Activated CD8-positive, alpha-beta T cell treated with anti-CD3 and anti-CD28 coated beads, Interleukin-2, amount 10 ng/mL, durations not matched to agents 7 days and 5 days (primary cell): ENCODE measurements around the gene SLC16A10. TPM values are rescaled to one million over a fixed set of nuclear protein-coding genes. Genes with fewer than 3 reads are reported as not detected.

ENCODE experiments used
- ATAC-seq: fragments of 150-1000 bp; cut with Tn5 transposase; one replicate; pipeline ENCODE4 v1.10.0; 2021; ENCODE audit warnings: moderate library complexity
- CTCF ChIA-PET: fragments of 350-600 bp; sonication (Branson Sonifier 250); formaldehyde crosslinking; loops from one replicate; lab custom pipeline; 2021; ENCODE audit warnings: antibody characterized with exemption; lab: Charles Lee
- POLR2A ChIA-PET: fragments of 350-600 bp; sonication (Branson Sonifier 250); formaldehyde crosslinking; loops from one replicate; lab custom pipeline; 2021; ENCODE audit warnings: antibody characterized with exemption; lab: Charles Lee
- DNase-seq: peaks from one replicate; pipeline ENCODE4 v3.0.0-alpha.2; 2020
- H3K27ac Mint-ChIP-seq: one replicate; pipeline ENCODE4 v1.8.0; 2021; ENCODE audit warnings: mild to moderate bottlenecking, mixed read lengths
- H3K27me3 Mint-ChIP-seq: one replicate; pipeline ENCODE4 v1.8.0; 2021; ENCODE audit warnings: low read depth, mixed read lengths
- H3K36me3 Mint-ChIP-seq: one replicate; pipeline ENCODE4 v1.8.0; 2021; ENCODE audit warnings: low read depth, mixed read lengths
- H3K4me1 Mint-ChIP-seq: one replicate; pipeline ENCODE4 v1.8.0; 2021; ENCODE audit warnings: low read depth, mixed read lengths
- H3K4me3 Mint-ChIP-seq: one replicate; pipeline ENCODE4 v1.8.0; 2021; ENCODE audit warnings: mild to moderate bottlenecking, mixed read lengths
- H3K9me3 Mint-ChIP-seq: one replicate; pipeline ENCODE4 v1.8.0; 2022; ENCODE audit warnings: mixed read lengths; ENCODE audit not compliant: insufficient read depth
- total RNA-seq, 2 experiments: library from RNA; stranded (reverse); gene quantifications; one replicate each; pipeline ENCODE4 v1.2.3, GENCODE V29; 2021

The SLC16A10 gene
- total RNA-seq, 2 experiments from 2014 or later, result 6.3 to 6.4 TPM

DNA sequence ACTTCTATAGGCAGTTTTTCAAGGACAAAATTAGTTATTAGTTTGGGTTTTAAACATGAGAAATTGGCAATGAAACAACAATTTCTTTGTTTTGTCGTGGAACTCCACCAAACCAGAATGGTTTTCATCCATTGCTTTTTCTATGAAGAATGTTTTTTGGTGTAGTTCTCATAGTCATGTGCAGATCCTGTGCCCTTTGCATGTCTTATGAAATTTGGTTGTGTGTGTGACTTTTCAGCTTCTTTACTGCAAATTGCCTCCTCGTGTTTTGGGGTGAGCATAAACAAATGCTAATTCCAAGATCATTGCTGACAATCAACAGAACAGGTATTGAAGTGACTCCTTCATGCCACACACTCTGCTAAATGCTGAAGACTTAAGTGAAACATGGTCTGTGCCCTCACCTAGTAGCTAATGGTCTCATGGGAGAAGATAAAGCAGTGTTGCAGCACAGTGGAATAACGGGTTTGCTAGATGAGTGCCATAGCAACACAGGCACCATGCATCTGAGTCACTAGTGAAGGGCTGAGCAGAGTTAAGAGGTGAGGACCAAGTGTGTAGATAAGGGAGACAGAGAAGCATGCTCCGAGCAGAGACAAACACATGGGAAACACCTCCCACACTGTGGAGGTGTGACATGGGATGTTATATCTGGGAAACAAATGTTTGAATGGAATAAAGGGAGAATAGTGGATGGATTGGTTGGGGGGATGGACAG lies 120.0 kb downstream of the SLC16A10 start:
- ChIA-PET POLR2A (no interaction called here), CTCF (interaction anchor here (1.0 to 4.6 kb wide), 2 partner anchors 124 to 149 kb away, joined by 3 to 55 read pairs; no protein-coding TSS in a partner anchor)
- no peaks in the 10 kb centered on the region for H3K9me3 Mint-ChIP-seq
- H3K36me3 Mint-ChIP-seq, result no peaks in the 10 kb centered on the region
- peaks cover 7% of the 10 kb centered on the region for H3K4me1 Mint-ChIP-seq
- ATAC-seq (no peak), DNase-seq (no peak)
- H3K27ac Mint-ChIP-seq, result no peak overlapping the region
- H3K27me3 Mint-ChIP-seq, result no peaks in the 10 kb centered on the region
- no peak overlapping the region for H3K4me3 Mint-ChIP-seq

GRCh38 chr6:111208933-111209332 lies 121.6 kb downstream of the SLC16A10 start:
- H3K4me3 Mint-ChIP-seq, result no peak overlapping the region
- no peak for ATAC-seq
- POLR2A ChIA-PET, result no interaction called here

DNA sequence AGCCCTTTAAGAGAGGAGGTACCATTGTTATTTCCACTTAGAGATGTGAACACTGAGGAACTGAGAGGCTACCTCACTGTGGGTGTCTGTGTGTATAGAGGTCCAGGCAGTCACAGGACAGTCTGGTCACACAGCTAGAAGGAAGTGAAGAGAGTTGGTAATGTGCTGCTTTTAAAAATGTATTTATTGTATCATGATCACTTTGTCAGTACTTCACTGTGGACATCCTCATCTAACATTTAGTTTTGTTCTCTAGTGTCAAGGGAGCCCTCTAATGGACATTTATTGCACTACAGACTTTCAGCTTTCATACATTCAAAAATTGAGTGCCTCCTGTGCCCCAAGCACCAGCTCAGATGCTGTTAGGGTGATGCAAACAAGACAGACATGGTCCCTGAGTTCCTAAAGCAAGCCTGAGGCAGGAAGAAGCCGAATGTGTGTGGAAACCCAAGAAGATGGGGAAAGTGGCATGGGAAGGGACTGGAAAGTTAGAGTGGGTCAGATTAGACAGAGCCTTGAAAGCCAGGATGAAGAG lies 123.0 kb downstream of the SLC16A10 start:
- POLR2A ChIA-PET, result interaction anchor here (0.5 kb wide), 1 partner anchor 229 kb away, joined by 3 read pairs; no protein-coding TSS in a partner anchor
- no peak overlapping the region for H3K4me3 Mint-ChIP-seq
- peaks cover 7% of the 10 kb centered on the region for H3K4me1 Mint-ChIP-seq
- H3K9me3 Mint-ChIP-seq, result no peaks in the 10 kb centered on the region
- H3K36me3 Mint-ChIP-seq, result no peaks in the 10 kb centered on the region
- CTCF ChIA-PET, result interaction anchor here (0.6 to 4.6 kb wide), 34 partner anchors 9 to 787 kb away, joined by 3 to 55 read pairs (median 3); no protein-coding TSS in a partner anchor
- peak; percentile 48 for DNase-seq
- H3K27ac Mint-ChIP-seq, result no peak overlapping the region
- H3K27me3 Mint-ChIP-seq, result no peaks in the 10 kb centered on the region
- peak; percentile 60 for ATAC-seq

More at GRCh38 chr6:111208933-111209332, 121.6 kb downstream of the SLC16A10 start:
- H3K4me1 Mint-ChIP-seq, result peaks cover 7% of the 10 kb centered on the region
- DNase-seq, result no peak
- no peaks in the 10 kb centered on the region for H3K27me3 Mint-ChIP-seq
- H3K9me3 Mint-ChIP-seq, result no peaks in the 10 kb centered on the region
- H3K27ac Mint-ChIP-seq, result no peak overlapping the region
- CTCF ChIA-PET, result interaction anchor here (0.7 to 4.6 kb wide), 8 partner anchors 9 to 270 kb away, joined by 3 to 55 read pairs (median 7); no protein-coding TSS in a partner anchor
- H3K36me3 Mint-ChIP-seq, result no peaks in the 10 kb centered on the region

DNA sequence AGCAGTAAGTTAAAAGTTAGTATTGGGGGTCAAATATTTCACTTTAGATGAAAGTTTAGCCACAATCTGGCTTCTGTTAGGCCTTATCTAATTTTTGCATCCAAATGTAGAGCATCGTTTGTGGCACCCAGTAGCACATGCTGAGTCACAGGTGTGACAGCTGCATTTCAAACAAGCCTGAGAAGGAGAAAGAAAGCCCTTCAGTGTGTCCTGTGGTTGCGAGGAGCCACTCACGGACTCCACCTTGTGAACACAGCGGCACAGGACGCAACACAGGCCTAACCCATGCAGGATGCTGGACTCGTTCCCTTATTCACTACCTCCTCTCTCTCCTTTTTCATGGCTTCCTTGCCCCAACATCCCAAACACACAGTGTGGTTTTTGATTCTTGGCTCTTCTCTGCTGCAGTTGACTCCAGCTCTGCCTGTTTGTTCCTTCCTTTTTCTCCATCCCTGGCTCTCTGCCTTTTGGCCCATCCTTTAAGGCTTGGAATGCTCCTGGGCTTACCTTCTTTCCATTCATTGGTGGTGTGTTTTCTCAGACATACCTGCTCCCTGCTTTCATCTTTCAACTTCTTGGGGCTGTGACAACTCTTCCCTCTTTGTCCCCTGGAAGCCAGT lies 124.2 kb downstream of the SLC16A10 start:
- DNase-seq (no peak), ATAC-seq (no peak)
- ChIA-PET CTCF (interaction anchor here (2.8 to 4.6 kb wide), 3 partner anchors 153 to 201 kb away, joined by 12 to 55 read pairs (median 46); no protein-coding TSS in a partner anchor), POLR2A (no interaction called here)
- Mint-ChIP-seq H3K27me3 (no peaks in the 10 kb centered on the region), H3K4me1 (peaks cover 7% of the 10 kb centered on the region), H3K36me3 (no peaks in the 10 kb centered on the region), H3K9me3 (no peaks in the 10 kb centered on the region), H3K27ac (no peak overlapping the region), H3K4me3 (no peak overlapping the region)

GRCh38 chr6:111212625-111213024 lies 125.3 kb downstream of the SLC16A10 start:
- H3K4me1 Mint-ChIP-seq, result peaks cover 7% of the 10 kb centered on the region
- no peak for ATAC-seq
- no peaks in the 10 kb centered on the region for H3K36me3 Mint-ChIP-seq
- CTCF ChIA-PET, result interaction anchor here (2.7 to 2.8 kb wide), 2 partner anchors 155 to 202 kb away, joined by 12 to 20 read pairs; no protein-coding TSS in a partner anchor
- no peak for DNase-seq
- H3K4me3 Mint-ChIP-seq, result no peak overlapping the region
- no peaks in the 10 kb centered on the region for H3K27me3 Mint-ChIP-seq
- POLR2A ChIA-PET, result no interaction called here
- no peaks in the 10 kb centered on the region for H3K9me3 Mint-ChIP-seq
- H3K27ac Mint-ChIP-seq, result no peak overlapping the region

DNA sequence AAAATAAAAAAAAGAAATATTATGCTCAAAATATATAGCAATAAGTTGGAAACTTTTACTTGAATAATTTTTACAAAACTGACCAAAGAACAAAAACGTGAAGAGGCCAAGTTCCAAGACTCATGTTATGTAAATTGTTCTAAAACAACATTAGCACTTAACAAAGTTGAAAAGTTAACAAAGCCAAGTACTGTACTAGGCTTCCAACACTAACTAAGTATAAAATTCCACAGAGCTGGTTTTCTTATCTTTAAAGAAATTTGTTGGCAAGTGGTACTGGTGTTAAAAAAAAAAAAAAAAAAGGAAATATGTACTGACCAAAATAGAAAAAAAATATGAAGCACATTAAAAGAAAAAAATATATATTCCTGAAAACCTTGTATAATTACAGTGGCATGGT lies 127.8 kb downstream of the SLC16A10 start:
- H3K27ac Mint-ChIP-seq, result no peak overlapping the region
- H3K4me1 Mint-ChIP-seq, result peaks cover 2% of the 10 kb centered on the region
- H3K36me3 Mint-ChIP-seq, result no peaks in the 10 kb centered on the region
- ChIA-PET CTCF (no interaction called here), POLR2A (no interaction called here)
- no peak for DNase-seq
- H3K27me3 Mint-ChIP-seq, result no peaks in the 10 kb centered on the region
- no peak overlapping the region for H3K4me3 Mint-ChIP-seq
- no peaks in the 10 kb centered on the region for H3K9me3 Mint-ChIP-seq
- ATAC-seq, result no peak

DNA sequence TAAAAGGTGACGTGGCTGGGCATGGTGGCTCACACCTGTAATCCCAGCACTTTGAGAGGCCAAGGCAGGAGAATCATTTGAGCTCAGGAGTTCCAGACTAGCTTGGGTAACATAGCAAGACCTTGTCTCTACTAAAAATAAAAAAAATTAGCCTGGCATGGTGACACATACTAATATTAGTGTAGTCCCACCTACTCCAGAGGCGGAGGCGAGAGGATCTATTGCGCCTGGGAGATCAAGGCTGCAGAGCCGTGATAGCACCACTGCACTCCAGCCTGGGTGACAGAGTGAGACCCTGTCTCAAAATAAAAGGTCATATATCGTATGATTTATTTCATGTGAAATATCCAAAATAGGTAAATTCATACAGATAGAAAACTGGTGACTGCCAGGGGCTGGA lies 132.5 kb downstream of the SLC16A10 start:
- ChIA-PET CTCF (interaction anchor here (1.4 to 1.9 kb wide), 3 partner anchors 10 to 208 kb away, joined by 3 to 9 read pairs (median 3); a partner anchor contains a TSS), POLR2A (no interaction called here)
- no peak for ATAC-seq
- Mint-ChIP-seq H3K4me1 (no peaks in the 10 kb centered on the region), H3K27me3 (no peaks in the 10 kb centered on the region), H3K36me3 (no peaks in the 10 kb centered on the region), H3K4me3 (no peak overlapping the region), H3K27ac (no peak overlapping the region), H3K9me3 (no peaks in the 10 kb centered on the region)
- no peak for DNase-seq

- ATAC-seq (no peak), DNase-seq (no peak)
- no peaks in the 10 kb centered on the region for H3K9me3 Mint-ChIP-seq
- no peak overlapping the region for H3K27ac Mint-ChIP-seq
- ChIA-PET POLR2A (no interaction called here), CTCF (interaction anchor here (0.9 to 1.9 kb wide), 4 partner anchors 11 to 209 kb away, joined by 3 to 9 read pairs (median 3); a partner anchor contains a TSS)
- H3K4me1 Mint-ChIP-seq, result no peaks in the 10 kb centered on the region
- no peak overlapping the region for H3K4me3 Mint-ChIP-seq
- no peaks in the 10 kb centered on the region for H3K36me3 Mint-ChIP-seq
- H3K27me3 Mint-ChIP-seq, result no peaks in the 10 kb centered on the region
These were observed 133.2 kb downstream of the SLC16A10 start for GRCh38 chr6:111220383-111221031.

- no peak overlapping the region for H3K4me3 Mint-ChIP-seq
- no peak overlapping the region for H3K27ac Mint-ChIP-seq
- H3K36me3 Mint-ChIP-seq, result no peaks in the 10 kb centered on the region
- no peaks in the 10 kb centered on the region for H3K4me1 Mint-ChIP-seq
- no peak for DNase-seq
- ChIA-PET CTCF (interaction anchor here (1.3 to 1.4 kb wide), 2 partner anchors 12 to 164 kb away, joined by 4 to 5 read pairs; no protein-coding TSS in a partner anchor), POLR2A (no interaction called here)
- ATAC-seq, result no peak
- no peaks in the 10 kb centered on the region for H3K27me3 Mint-ChIP-seq
- no peaks in the 10 kb centered on the region for H3K9me3 Mint-ChIP-seq
These were observed 134.5 kb downstream of the SLC16A10 start for GRCh38 chr6:111221804-111222203.

DNA sequence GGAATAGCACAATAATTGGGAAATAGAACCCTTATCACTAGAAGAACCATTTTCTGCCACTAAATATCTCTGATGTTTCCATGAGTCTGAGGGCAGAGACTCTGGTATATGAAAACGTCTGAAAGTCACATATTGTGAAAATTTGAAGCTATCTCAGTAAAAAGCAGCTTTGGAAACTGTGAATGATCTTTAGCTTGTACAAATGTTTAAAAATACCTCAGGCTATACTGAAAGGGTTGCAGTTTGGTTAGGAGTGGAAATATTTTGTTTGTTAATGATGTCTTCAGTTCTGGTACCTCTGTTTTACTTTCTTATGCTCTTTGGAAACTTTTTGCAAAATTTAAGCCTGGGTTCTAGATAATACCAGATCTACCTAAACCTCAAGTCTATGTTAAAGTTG lies 135.0 kb downstream of the SLC16A10 start:
- Mint-ChIP-seq H3K9me3 (no peaks in the 10 kb centered on the region), H3K27ac (no peak overlapping the region), H3K27me3 (no peaks in the 10 kb centered on the region), H3K4me1 (no peaks in the 10 kb centered on the region), H3K36me3 (no peaks in the 10 kb centered on the region), H3K4me3 (no peak overlapping the region)
- DNase-seq (no peak), ATAC-seq (no peak)
- ChIA-PET POLR2A (no interaction called here), CTCF (interaction anchor here (0.9 to 2.5 kb wide), 5 partner anchors 12 to 211 kb away, joined by 4 to 9 read pairs (median 6); a partner anchor contains a TSS)

- H3K4me1 Mint-ChIP-seq, result no peaks in the 10 kb centered on the region
- H3K36me3 Mint-ChIP-seq, result no peaks in the 10 kb centered on the region
- no peak overlapping the region for H3K27ac Mint-ChIP-seq
- H3K4me3 Mint-ChIP-seq, result no peak overlapping the region
- no peaks in the 10 kb centered on the region for H3K9me3 Mint-ChIP-seq
- POLR2A ChIA-PET, result no interaction called here
- ATAC-seq (no peak), DNase-seq (no peak)
- CTCF ChIA-PET, result no interaction called here
- no peaks in the 10 kb centered on the region for H3K27me3 Mint-ChIP-seq
These were observed 140.8 kb downstream of the SLC16A10 start for GRCh38 chr6:111228094-111228493.
